GM19468 (cell line): ENCODE measurements around the gene ENDOU.

Experiments used
- ATAC-seq: cut with Tn5 transposase; IDR thresholded peaks from one replicate; pipeline ENCODE4 v1.9.1; 2021; ENCODE audit warnings: mild to moderate bottlenecking, moderate library complexity, moderate number of reproducible peaks; ENCODE audit not compliant: unreplicated experiment; ENCODE audit errors: extremely low read depth

The ENDOU gene

GRCh38 chr12:47757840-47758583, 32.7 kb upstream of the ENDOU start:
- ATAC-seq: no peak

- no peak for ATAC-seq
Observed at GRCh38 chr12:47757364-47757839, 32.1 kb upstream of the ENDOU start.

- peak; percentile 32 for ATAC-seq
Observed at GRCh38 chr12:47755655-47756562, 30.6 kb upstream of the ENDOU start.

- no peak for ATAC-seq
Observed at GRCh38 chr12:47754881-47755280, 29.6 kb upstream of the ENDOU start.

GRCh38 chr12:47754126-47754525, 28.8 kb upstream of the ENDOU start:
- no peak for ATAC-seq

GRCh38 chr12:47753021-47754001, 28.0 kb upstream of the ENDOU start:
- ATAC-seq: no peak

- no peak for ATAC-seq
Observed at GRCh38 chr12:47752552-47752951, 27.3 kb upstream of the ENDOU start.

GRCh38 chr12:47752121-47752520, 26.8 kb upstream of the ENDOU start:
- no peak for ATAC-seq

- no peak for ATAC-seq
Observed at GRCh38 chr12:47751561-47751960, 26.3 kb upstream of the ENDOU start.

GRCh38 chr12:47750916-47751470, 25.7 kb upstream of the ENDOU start:
- no peak for ATAC-seq

GRCh38 chr12:47750229-47750798, 25.0 kb upstream of the ENDOU start:
- ATAC-seq: no peak

- no peak for ATAC-seq
Observed at GRCh38 chr12:47748899-47749298, 23.6 kb upstream of the ENDOU start.

- ATAC-seq: no peak
Observed at GRCh38 chr12:47748507-47748828, 23.2 kb upstream of the ENDOU start.

GRCh38 chr12:47747596-47748506, 22.6 kb upstream of the ENDOU start:
- no peak for ATAC-seq

GRCh38 chr12:47747126-47747525, 21.8 kb upstream of the ENDOU start:
- ATAC-seq: no peak

GRCh38 chr12:47746523-47746922, 21.2 kb upstream of the ENDOU start:
- no peak for ATAC-seq

GRCh38 chr12:47746073-47746472, 20.8 kb upstream of the ENDOU start:
- ATAC-seq: no peak

GRCh38 chr12:47745485-47746041, 20.3 kb upstream of the ENDOU start:
- no peak for ATAC-seq
